ENCODE measurements around the gene ARHGEF19. TPM values are rescaled to one million over a fixed set of nuclear protein-coding genes. Genes with fewer than 3 reads are reported as not detected.
A peak's percentile ranks its signal among the peaks of the same experiment; 100 is the strongest.
"Not testable (repeated sequence)": the region's sequence is repeated elsewhere in the genome, so short reads cannot be mapped to it uniquely, and the experiment has no call there.

Gene ARHGEF19
- total RNA-seq, 1 experiment from 2014 or later = 38.5 TPM

DNA sequence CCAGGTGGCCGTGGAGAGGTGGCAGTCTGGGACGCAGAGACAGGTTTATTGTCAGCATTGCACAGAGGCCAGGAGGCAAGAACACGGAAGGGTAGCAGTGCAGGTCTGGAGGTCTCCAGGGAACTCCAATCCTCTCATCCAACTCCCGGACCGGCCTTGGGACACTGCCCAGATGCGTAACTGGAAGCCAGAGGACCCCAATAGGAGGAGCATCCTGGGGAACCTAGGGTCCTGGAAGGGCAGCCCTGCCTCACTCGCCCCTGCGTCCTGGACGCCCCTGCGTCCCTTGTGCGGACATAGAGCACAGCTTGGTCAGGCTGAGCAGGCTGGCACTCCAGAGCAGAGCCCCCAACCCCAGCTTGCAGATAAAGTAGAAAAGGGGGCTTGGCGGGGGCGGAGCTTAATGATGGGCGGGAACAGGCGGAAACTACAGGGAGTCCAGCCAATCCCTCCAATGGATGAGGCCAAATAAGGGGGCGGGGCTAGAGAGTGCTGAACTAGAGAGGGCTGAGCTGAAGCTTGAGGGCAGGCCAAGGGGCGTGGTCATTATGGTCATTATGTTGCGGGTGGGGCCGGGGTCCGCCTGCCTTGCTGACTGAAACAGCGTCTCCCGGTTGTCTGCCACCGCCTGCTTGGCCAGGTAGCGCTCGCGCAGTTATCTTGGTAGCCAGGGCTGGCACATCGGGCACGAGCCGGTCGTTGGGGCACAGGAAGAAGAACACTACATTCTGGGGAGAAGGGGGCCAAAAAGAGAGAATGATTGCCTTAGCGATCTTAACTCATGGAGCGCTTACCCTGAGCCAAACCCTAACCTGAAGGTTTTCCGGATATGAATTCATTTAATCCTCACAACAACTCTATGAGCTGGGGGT, 3.7 kb upstream of the ARHGEF19 start:
- no TSS peak for BruUV-seq (replicated peaks)
- Histone ChIP-seq H2AFZ (peak overlapping the region; percentile 80; the same call in 1 of the 2 replicates), H3K4me1 (replicated peaks; ENCODE audit: insufficient read depth) (peaks cover 20% of the 10 kb centered on the region), H4K20me1 (ENCODE audit: insufficient read depth) (no peaks in the 10 kb centered on the region), H3K9me3 (ENCODE audit: insufficient read depth, low read depth) (no peaks in the 10 kb centered on the region), H3K4me2 (peak overlapping the region; percentile 82), H3K4me3 (peak overlapping the region; percentile 51; the same call in 1 of the 2 replicates), H3K79me2 (ENCODE audit: low read depth) (no peaks in the 10 kb centered on the region), H3K27ac (no peak overlapping the region), H3K27me3 (ENCODE audit: insufficient read depth, low read depth) (no peaks in the 10 kb centered on the region), H3K9me2 (ENCODE audit: insufficient read depth) (no peaks in the 10 kb centered on the region), H3F3A (ENCODE audit: insufficient read depth, low read depth) (peaks cover 10% of the 10 kb centered on the region; the same call in 1 of the 2 replicates), H3K36me3 (ENCODE audit: low read depth) (no peaks in the 10 kb centered on the region)
- TF ChIP-seq EZH2 (IDR thresholded peaks at IDR 0.05; ENCODE audit: low read depth) = no peak
- TF ChIP-seq, protein P1, sequence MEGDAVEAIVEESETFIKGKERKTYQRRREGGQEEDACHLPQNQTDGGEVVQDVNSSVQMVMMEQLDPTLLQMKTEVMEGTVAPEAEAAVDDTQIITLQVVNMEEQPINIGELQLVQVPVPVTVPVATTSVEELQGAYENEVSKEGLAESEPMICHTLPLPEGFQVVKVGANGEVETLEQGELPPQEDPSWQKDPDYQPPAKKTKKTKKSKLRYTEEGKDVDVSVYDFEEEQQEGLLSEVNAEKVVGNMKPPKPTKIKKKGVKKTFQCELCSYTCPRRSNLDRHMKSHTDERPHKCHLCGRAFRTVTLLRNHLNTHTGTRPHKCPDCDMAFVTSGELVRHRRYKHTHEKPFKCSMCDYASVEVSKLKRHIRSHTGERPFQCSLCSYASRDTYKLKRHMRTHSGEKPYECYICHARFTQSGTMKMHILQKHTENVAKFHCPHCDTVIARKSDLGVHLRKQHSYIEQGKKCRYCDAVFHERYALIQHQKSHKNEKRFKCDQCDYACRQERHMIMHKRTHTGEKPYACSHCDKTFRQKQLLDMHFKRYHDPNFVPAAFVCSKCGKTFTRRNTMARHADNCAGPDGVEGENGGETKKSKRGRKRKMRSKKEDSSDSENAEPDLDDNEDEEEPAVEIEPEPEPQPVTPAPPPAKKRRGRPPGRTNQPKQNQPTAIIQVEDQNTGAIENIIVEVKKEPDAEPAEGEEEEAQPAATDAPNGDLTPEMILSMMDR (conservative IDR thresholded peaks at IDR 0.05) = no peak
- DNase-seq = peak; percentile 57 to 84
- ChIA-PET CTCF (interaction anchor here (0.6 kb wide), 1 partner anchor 27 kb away, joined by 3 read pairs; no protein-coding TSS in a partner anchor), POLR2A (ENCODE audit: unreplicated experiment) (interaction anchor here (0.5 to 1.7 kb wide), 3 partner anchors 9 to 421 kb away, joined by 3 to 22 read pairs (median 4); no protein-coding TSS in a partner anchor)
- intact Hi-C loops (cut with micrococcal nuclease; ENCODE audit: unreplicated experiment) = loop anchor here (2.0 kb wide), 2 partner anchors 21 to 73 kb away; partner anchors contain the start of gene CPLANE2

DNA sequence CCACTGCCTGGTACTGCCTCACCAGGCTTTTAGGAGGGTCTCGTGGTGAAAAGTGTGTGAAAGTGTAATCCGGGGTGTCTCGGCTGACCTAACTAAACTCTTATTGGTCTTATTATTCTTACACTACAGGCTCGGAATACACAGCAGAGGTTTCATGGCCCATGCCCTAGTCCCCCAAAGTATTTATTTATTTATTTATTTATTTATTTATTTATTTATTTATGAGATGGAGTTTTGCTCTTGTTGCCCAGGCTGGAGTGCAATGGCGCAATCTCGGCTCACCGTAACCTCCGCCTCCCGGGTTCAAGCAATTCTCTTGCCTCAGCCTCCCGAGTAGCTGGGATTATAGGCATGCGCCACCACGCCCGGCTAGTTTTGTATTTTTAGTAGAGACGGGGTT, 2.8 kb upstream of the ARHGEF19 start:
- H4K20me1 ChIP-seq (ENCODE audit: insufficient read depth); H3K9me3 ChIP-seq (ENCODE audit: insufficient read depth, low read depth); H3F3A ChIP-seq (ENCODE audit: insufficient read depth, low read depth); DNase-seq; H3K36me3 ChIP-seq (ENCODE audit: low read depth); H2AFZ ChIP-seq; CTCF ChIA-PET; H3K4me2 ChIP-seq; intact Hi-C loops (cut with micrococcal nuclease; ENCODE audit: unreplicated experiment); H3K27me3 ChIP-seq (ENCODE audit: insufficient read depth, low read depth); POLR2A ChIA-PET (ENCODE audit: unreplicated experiment); BruUV-seq (replicated peaks); H3K79me2 ChIP-seq (ENCODE audit: low read depth); H3K27ac ChIP-seq; H3K9me2 ChIP-seq (ENCODE audit: insufficient read depth); H3K4me3 ChIP-seq: not testable (repeated sequence)
- peaks cover 20% of the 10 kb centered on the region for H3K4me1 ChIP-seq (replicated peaks; ENCODE audit: insufficient read depth)

DNA sequence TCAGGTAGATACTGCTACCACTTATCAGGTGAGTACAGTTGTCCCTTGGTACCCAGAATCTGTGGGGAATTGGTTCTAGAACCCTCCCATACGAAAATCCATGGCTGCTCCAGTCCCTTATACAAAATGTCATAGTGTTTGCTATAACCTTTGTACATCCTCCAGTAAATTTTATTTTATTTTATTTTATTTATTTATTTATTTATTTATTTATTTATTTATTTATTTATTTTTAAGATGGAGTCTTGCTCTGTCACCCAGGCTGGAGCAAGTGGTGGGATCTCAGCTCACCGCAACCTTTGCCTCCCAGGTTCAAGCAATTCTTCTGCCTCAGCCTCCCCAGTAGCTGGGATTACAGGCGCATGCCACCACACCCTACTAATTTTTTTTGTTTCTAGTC, 1.1 kb upstream of the ARHGEF19 start:
- BruUV-seq (replicated peaks); intact Hi-C loops (cut with micrococcal nuclease; ENCODE audit: unreplicated experiment); CTCF ChIA-PET; H3K4me2 ChIP-seq; H2AFZ ChIP-seq; DNase-seq; H3K27ac ChIP-seq; H3K79me2 ChIP-seq (ENCODE audit: low read depth); H3K4me3 ChIP-seq; H3K9me2 ChIP-seq (ENCODE audit: insufficient read depth); H3K36me3 ChIP-seq (ENCODE audit: low read depth); H4K20me1 ChIP-seq (ENCODE audit: insufficient read depth); H3K27me3 ChIP-seq (ENCODE audit: insufficient read depth, low read depth); POLR2A ChIA-PET (ENCODE audit: unreplicated experiment); H3K9me3 ChIP-seq (ENCODE audit: insufficient read depth, low read depth); H3F3A ChIP-seq (ENCODE audit: insufficient read depth, low read depth): not testable (repeated sequence)
- H3K4me1 ChIP-seq (replicated peaks; ENCODE audit: insufficient read depth) = peaks cover 27% of the 10 kb centered on the region

DNA sequence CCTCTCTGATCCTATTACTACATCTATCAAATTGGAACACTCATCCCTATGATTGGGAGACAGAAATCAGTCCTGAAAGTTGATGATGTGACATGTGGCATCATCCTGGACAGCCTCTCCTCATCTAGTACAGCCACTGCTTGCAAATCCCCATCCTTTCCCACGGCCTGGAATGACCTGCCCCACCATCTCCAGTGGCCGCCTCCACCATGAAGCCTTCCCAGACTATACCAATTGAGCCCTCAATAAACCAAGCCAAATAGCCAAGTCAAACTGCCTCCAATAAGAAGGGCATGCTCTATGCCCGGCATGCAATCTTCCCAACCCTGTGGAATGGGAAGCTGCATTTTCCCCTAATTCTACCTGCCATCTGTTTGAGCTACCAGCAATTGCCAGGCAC, 561 bp upstream of the ARHGEF19 start:
- ChIA-PET CTCF (no interaction called here), POLR2A (ENCODE audit: unreplicated experiment) (interaction anchor here (0.6 kb wide), 1 partner anchor 154 kb away, joined by 3 read pairs; the partner anchor contains the start of gene SZRD1)
- H3K4me3 ChIP-seq = no peak overlapping the region
- intact Hi-C loops (cut with micrococcal nuclease; ENCODE audit: unreplicated experiment) = no loop called here
- H2AFZ ChIP-seq = no peak overlapping the region
- H3K9me2 ChIP-seq (ENCODE audit: insufficient read depth) = no peaks in the 10 kb centered on the region
- H4K20me1 ChIP-seq (ENCODE audit: insufficient read depth) = no peaks in the 10 kb centered on the region
- TF ChIP-seq, protein P1 (conservative IDR thresholded peaks at IDR 0.05) = no peak
- TF ChIP-seq EZH2 (IDR thresholded peaks at IDR 0.05; ENCODE audit: low read depth) = no peak
- H3K36me3 ChIP-seq (ENCODE audit: low read depth) = no peaks in the 10 kb centered on the region
- no peaks in the 10 kb centered on the region for H3K27me3 ChIP-seq (ENCODE audit: insufficient read depth, low read depth)
- no TSS peak for BruUV-seq (replicated peaks)
- H3K27ac ChIP-seq = no peak overlapping the region
- peaks cover 32% of the 10 kb centered on the region for H3K4me1 ChIP-seq (replicated peaks; ENCODE audit: insufficient read depth)
- no peaks in the 10 kb centered on the region for H3K79me2 ChIP-seq (ENCODE audit: low read depth)
- peaks cover 10% of the 10 kb centered on the region; the same call in 1 of the 2 replicates for H3F3A ChIP-seq (ENCODE audit: insufficient read depth, low read depth)
- H3K4me2 ChIP-seq = no peak overlapping the region
- no peaks in the 10 kb centered on the region for H3K9me3 ChIP-seq (ENCODE audit: insufficient read depth, low read depth)
- no peak for DNase-seq
